Urothelium cell line (cell line): ENCODE results near the gene PKN2.

Experiments used
- DNase-seq: peaks from one replicate; pipeline ENCODE4 v3.0.0; 2011; ENCODE audit warnings: low spot score, mixed read lengths
- FAIRE-seq: peaks from 2 replicates; lab custom pipeline; 2011; peaks lifted over from hg19 to GRCh38; lab: Jason Lieb, UNC

PKN2 gene

GRCh38 chr1:88730995-88731394 is 46.9 kb downstream of the PKN2 start:
- DNase-seq (no peak), FAIRE-seq (no peak)

GRCh38 chr1:88731475-88732269 is 47.6 kb downstream of the PKN2 start:
- FAIRE-seq (no peak), DNase-seq (peak; percentile 15)

GRCh38 chr1:88735382-88735781 is 51.3 kb downstream of the PKN2 start:
- no peak for FAIRE-seq
- DNase-seq = no peak

- DNase-seq (no peak), FAIRE-seq (no peak)
These were observed 51.8 kb downstream of the PKN2 start for GRCh38 chr1:88735909-88736308.

- peak; percentile 18 for DNase-seq
These were observed 52.7 kb downstream of the PKN2 start for GRCh38 chr1:88736633-88737248.

GRCh38 chr1:88737338-88737927 is 53.4 kb downstream of the PKN2 start:
- DNase-seq = no peak
- no peak for FAIRE-seq

More at GRCh38 chr1:88736633-88737248, 52.7 kb downstream of the PKN2 start:
- FAIRE-seq = no peak

- FAIRE-seq (no peak), DNase-seq (no peak)
These were observed 56.7 kb downstream of the PKN2 start for GRCh38 chr1:88740784-88741183.

- FAIRE-seq (no peak), DNase-seq (no peak)
These were observed 57.3 kb downstream of the PKN2 start for GRCh38 chr1:88741413-88741812.

- FAIRE-seq = no peak
- no peak for DNase-seq
These were observed 58.5 kb downstream of the PKN2 start for GRCh38 chr1:88742531-88742930.

GRCh38 chr1:88744142-88744541 is 60.1 kb downstream of the PKN2 start:
- FAIRE-seq = no peak
- DNase-seq = no peak

- no peak for FAIRE-seq
- DNase-seq = no peak
These were observed 62.8 kb downstream of the PKN2 start for GRCh38 chr1:88746916-88747315.

GRCh38 chr1:88751714-88752113 is 67.6 kb downstream of the PKN2 start:
- DNase-seq = no peak
- FAIRE-seq = no peak

GRCh38 chr1:88753506-88753905 is 69.4 kb downstream of the PKN2 start:
- FAIRE-seq (no peak), DNase-seq (no peak)

GRCh38 chr1:88763649-88764406 is 79.8 kb downstream of the PKN2 start:
- DNase-seq (no peak), FAIRE-seq (no peak)

GRCh38 chr1:88768187-88768586 is 84.1 kb downstream of the PKN2 start:
- DNase-seq (no peak), FAIRE-seq (no peak)

- no peak for DNase-seq
- FAIRE-seq = no peak
These were observed 84.7 kb downstream of the PKN2 start for GRCh38 chr1:88768816-88769215.

- no peak for FAIRE-seq
- peak; percentile 3 for DNase-seq
These were observed 89.6 kb downstream of the PKN2 start for GRCh38 chr1:88773540-88774150.

- no peak for FAIRE-seq
- DNase-seq = peak; percentile 40
These were observed 90.1 kb downstream of the PKN2 start for GRCh38 chr1:88774151-88774556.

GRCh38 chr1:88777604-88778149 is 93.6 kb downstream of the PKN2 start:
- DNase-seq = no peak
- FAIRE-seq = no peak

GRCh38 chr1:88779880-88780279 is 95.8 kb downstream of the PKN2 start:
- FAIRE-seq = no peak

GRCh38 chr1:88780485-88780884 is 96.4 kb downstream of the PKN2 start:
- DNase-seq (no peak), FAIRE-seq (no peak)

More at GRCh38 chr1:88779880-88780279, 95.8 kb downstream of the PKN2 start:
- no peak for DNase-seq
